ENCODE results near the gene RNF213. TPM values are rescaled to one million over a fixed set of nuclear protein-coding genes. Genes with fewer than 3 reads are reported as not detected.

RNF213 gene
- total and polyA plus RNA-seq, 2 of the 8 experiments (the other 6 are each of a cell fraction or from before 2014, with no cell fraction given), result 33.8 to 62.8 TPM

DNA sequence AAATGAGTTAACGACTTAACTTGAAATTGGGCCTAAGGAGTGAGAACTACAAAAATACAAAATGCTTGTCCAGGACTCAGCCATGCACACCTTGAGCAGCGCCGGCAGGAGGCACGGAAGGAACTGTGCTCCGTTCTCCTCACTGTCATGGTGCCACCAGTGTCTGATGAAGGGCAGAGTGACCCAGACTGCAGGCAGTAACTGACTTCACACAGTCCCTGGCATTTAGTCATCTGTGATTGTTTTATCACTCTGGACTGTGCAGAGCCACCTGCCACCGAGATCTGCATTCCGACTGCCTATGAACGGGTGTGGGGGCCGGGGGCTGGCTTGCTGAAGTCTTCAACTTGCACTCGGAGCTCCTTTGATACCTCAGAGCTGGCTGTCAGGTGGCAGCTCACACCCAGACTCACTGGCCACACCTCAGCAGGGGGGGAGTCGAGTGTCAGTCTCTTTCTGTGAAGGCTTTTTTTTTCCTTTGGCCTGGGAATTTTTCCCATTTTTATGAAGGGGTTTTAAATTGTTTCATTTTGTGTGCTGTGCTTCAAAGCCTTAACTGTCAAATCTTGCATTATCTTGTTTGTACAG is 134.1 kb downstream of the RNF213 start:
- Histone ChIP-seq H3K27me3 (replicated peaks in 1 of 4; ENCODE audit: control insufficient read depth in 3 of 4, extremely low read depth in 1 of 4, insufficient read depth in 3 of 4, low read length in 3 of 4) (no peaks in the 10 kb centered on the region), H2AK5ac (ENCODE audit: low read depth, low read length) (no peak overlapping the region), H3K79me1 (ENCODE audit: low read depth, low read length) (no peaks in the 10 kb centered on the region), H2BK20ac (ENCODE audit: low read length) (no peak overlapping the region), H3K18ac (ENCODE audit: extremely low read depth, low read length) (no peak overlapping the region), H3K23me2 (ENCODE audit: low read depth, low read length) (no peaks in the 10 kb centered on the region), H2BK15ac (ENCODE audit: low read length) (no peak overlapping the region), H3K36me3 (ENCODE audit: control insufficient read depth in 2 of 4, insufficient read depth in 4 of 4, low read length in 3 of 4) (peaks cover under 1 to 18% (median 4%) of the 10 kb centered on the region in 4 experiments; a peak in 6 of 8 replicates), H3K4me1 (replicated peaks in 1 of 4; ENCODE audit: control insufficient read depth in 3 of 4, insufficient read depth in 4 of 4, low read length in 3 of 4) (peaks cover 0 to 12% (median 3%) of the 10 kb centered on the region in 4 experiments; a peak in 4 of 7 replicates), H4K5ac (ENCODE audit: insufficient read length, low read depth, low read length) (no peak overlapping the region), H2BK5ac (ENCODE audit: low read depth, low read length) (no peak overlapping the region), H4K8ac (ENCODE audit: extremely low read depth, insufficient read depth, low read length) (no peak overlapping the region), H2BK12ac (ENCODE audit: low read depth, low read length) (no peak overlapping the region), H3K27ac (ENCODE audit: low read depth, low read length) (no peak overlapping the region), H2AFZ (ENCODE audit: low read length) (no peak overlapping the region), H3K23ac (ENCODE audit: insufficient read length) (no peak overlapping the region), H3K9ac (replicated peaks in 1 of 4; ENCODE audit: extremely low read depth in 1 of 4, low read depth in 3 of 4, low read length in 3 of 4) (no peak overlapping the region; a peak in 1 of 7 replicates), H4K20me1 (replicated peaks in 1 of 2; ENCODE audit: control insufficient read depth in 1 of 2, insufficient read depth in 2 of 2, low read length in 2 of 2) (peaks cover 2 to 3% of the 10 kb centered on the region in 2 experiments), H4K91ac (replicated peaks; ENCODE audit: insufficient read length, low read length) (no peak overlapping the region), H3K4me3 (ENCODE audit: extremely low read depth in 1 of 4, insufficient read depth in 2 of 4, low read depth in 3 of 4, low read length in 4 of 4) (no peak overlapping the region), H3K79me2 (ENCODE audit: control insufficient read depth in 1 of 2, insufficient read depth in 2 of 2, low read length in 2 of 2) (no peaks in the 10 kb centered on the region), H3K9me3 (ENCODE audit: insufficient read depth in 2 of 2, low read depth in 1 of 2, low read length in 1 of 2) (no peaks in the 10 kb centered on the region), H3K4me2 (ENCODE audit: insufficient read depth in 1 of 2, low read depth in 2 of 2, low read length in 2 of 2) (no peak overlapping the region), H2BK120ac (replicated peaks; ENCODE audit: low read depth, low read length) (no peak overlapping the region), H3K56ac (replicated peaks; ENCODE audit: insufficient read length, low read depth, low read length) (no peak overlapping the region), H3K14ac (ENCODE audit: insufficient read length) (no peak overlapping the region), H3K4ac (replicated peaks; ENCODE audit: insufficient read length, low read depth, low read length) (no peak overlapping the region)
- 84% methylated on average over 11 of the region's 11 CpGs; no CpG with 5 or more reads in 1 of the 2 experiments for WGBS, 2 experiments (ENCODE audit: extremely low coverage in 1 of 2, insufficient coverage in 1 of 2, insufficient read length in 1 of 2, insufficient replicate concordance in 2 of 2, low coverage in 1 of 2, low lambda C conversion rate in 2 of 2, missing lambda C conversion rate in 1 of 2)
- FAIRE-seq (no peak), DNase-seq (ENCODE audit: low read depth in 1 of 2, low spot score in 2 of 2) (no peak)
- ChIA-PET POLR2A (ENCODE audit: partially characterized antibody) (no interaction called here), CTCF (ENCODE audit: partially characterized antibody) (interaction anchor here (0.6 to 1.2 kb wide), 4 partner anchors 12 to 386 kb away, joined by 3 to 4 read pairs (median 3); no protein-coding TSS in a partner anchor)
- no peak for TF ChIP-seq KDM5A (IDR thresholded peaks at IDR 0.05; ENCODE audit: low read length)
- no peak for TF ChIP-seq NANOG (IDR thresholded peaks at IDR 0.05; ENCODE audit: insufficient read depth, low read depth, low read length, poor library complexity, severe bottlenecking)

All from H1 (cell line).